Temporal lobe (tissue), 2 donors: ENCODE results near the gene C9orf57. TPM values are rescaled to one million over a fixed set of nuclear protein-coding genes. Genes with fewer than 3 reads are reported as not detected.

Experiments used
- small RNA-seq: library from RNA; depleted of rRNA; stranded (forward); fragments of <200 nt; gene quantifications from one replicate; pipeline ENCODE3, GENCODE V24; 2014; ENCODE audit warnings: low replicate concordance
- total RNA-seq: library from RNA; depleted of rRNA; stranded (reverse); fragments of >200 nt; gene quantifications from one replicate; pipeline ENCODE4 v1.2.3, GENCODE V29; 2014

Gene C9orf57
- total RNA-seq, 1 donor from 2014 or later = not detected

Small RNAs within 50 kb of the gene (small RNA-seq; reads per million reads assigned to genes)
- not detected for gene HSPB1P1

Other genes with a start within 250 kb of the C9orf57 start
- 57.0 TPM for gene ABHD17B, start 149.4 kb downstream of the C9orf57 start, total RNA-seq
- 13.3 TPM for gene C9orf85, start 149.0 kb downstream of the C9orf57 start, total RNA-seq
- gene GDA, start 88.8 kb upstream of the C9orf57 start, total RNA-seq = 22.6 TPM